Measurements from ENCODE around the gene ZNF689. TPM values are rescaled to one million over a fixed set of nuclear protein-coding genes. Genes with fewer than 3 reads are reported as not detected.

Gene ZNF689
- total and polyA plus RNA-seq, 7 donors, result 3.6 to 10.3 (median 7.9) TPM

DNA sequence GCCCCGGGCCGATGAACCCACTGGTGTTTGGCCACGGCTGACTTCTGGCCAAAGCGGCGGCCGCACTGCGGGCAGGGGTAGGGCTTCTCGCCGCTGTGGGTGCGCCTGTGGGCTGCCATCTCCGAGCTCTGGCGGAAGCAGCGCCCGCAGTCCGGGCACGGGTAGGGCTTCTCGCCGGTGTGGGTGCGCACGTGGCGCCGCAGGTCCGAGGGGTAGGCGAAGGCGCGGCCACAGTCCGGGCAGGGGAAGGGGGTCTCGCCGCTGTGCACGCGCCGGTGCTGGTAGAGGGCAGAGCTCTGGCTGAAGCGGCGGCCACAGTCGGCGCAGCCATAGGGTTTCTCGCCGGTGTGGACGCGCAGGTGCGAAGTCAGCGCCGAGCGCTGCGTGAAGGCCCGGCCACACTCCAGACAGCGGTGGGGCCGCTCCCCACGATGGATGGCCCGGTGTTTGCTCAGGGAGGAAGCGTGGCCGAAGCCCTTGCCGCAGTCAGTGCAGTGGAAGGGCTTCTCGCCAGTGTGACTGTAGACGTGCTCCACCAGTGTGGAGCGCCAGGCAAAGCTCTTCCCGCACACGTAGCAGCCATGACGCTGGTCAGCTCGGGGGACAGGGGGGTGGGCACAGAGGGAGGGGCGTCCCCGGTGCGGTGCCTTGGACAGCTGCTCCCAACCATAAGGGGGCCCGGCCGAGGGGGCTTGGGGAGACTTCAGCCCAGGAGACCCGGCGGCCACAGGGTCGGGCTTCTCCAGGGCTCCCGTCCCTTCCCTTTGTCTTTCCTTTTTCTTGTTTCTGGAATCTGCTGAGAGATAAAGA, 54.7 kb downstream of the ZNF689 start:
- intact Hi-C loops (cut with DNase I), result loop anchor here (5.0 kb wide), 1 partner anchor 77 kb away; no protein-coding TSS in a partner anchor
- no peaks in the 10 kb centered on the region for H3K9me3 ChIP-seq
- no peak overlapping the region for H3K27ac ChIP-seq
- 92 to 95% methylated on average over 69 of the region's 69 CpGs for WGBS, 2 donors
- no peaks in the 10 kb centered on the region for H3K27me3 ChIP-seq
- no peak overlapping the region for H3K4me3 ChIP-seq
- peaks cover 0 to 28% (median 22%) of the 10 kb centered on the region in 4 donors for H3K4me1 ChIP-seq
- TF ChIP-seq CTCF (IDR thresholded peaks at IDR 0.05) (no peak), EP300 (IDR thresholded peaks at IDR 0.05) (no peak), POLR2AphosphoS5 (IDR thresholded peaks at IDR 0.05) (no peak), POLR2A (IDR thresholded peaks at IDR 0.05) (no peak)
- no peak for DNase-seq
- H3K36me3 ChIP-seq, result peaks cover 11 to 24% (median 13%) of the 10 kb centered on the region in 4 donors

DNA sequence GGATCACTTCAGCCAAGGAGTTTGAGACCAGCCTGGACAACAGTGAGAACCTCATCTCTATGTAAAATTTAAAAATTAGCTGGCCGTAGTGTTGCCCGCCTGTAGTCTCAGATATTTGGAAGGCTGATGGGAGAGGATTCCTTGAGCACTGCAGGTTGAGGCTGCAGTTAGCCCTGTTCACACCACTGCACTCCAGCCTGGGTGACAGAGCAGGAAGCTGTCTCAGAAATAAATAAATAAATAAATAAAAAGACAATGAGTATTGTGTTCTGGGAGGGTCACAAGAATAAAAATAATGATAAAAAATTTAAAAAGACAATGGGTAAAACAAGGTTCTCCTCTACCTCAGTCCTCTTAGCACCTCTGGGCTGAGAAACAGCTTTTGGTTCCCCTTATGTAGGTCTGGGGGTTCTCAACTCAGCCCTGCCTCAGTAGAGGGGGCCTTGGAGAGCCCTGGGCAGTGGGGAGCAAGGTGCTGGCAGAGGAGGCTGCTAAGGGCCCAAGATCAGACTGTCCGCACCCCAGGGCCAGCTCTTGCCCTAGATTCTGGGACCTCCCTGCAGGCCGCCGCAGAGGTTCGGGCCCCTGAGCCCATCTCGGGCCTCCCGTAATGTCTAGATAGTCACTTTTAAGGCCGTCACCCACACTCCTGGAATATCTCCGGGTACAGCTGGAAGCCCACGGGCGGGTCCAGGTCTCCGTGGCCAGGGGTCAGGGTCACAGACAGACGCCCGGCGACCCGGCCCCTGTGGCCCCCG, 55.5 kb downstream of the ZNF689 start:
- no peak overlapping the region for H3K4me3 ChIP-seq
- peaks cover 11 to 24% (median 13%) of the 10 kb centered on the region in 4 donors for H3K36me3 ChIP-seq
- no peaks in the 10 kb centered on the region for H3K9me3 ChIP-seq
- DNase-seq, result no peak
- intact Hi-C loops (cut with DNase I), result loop anchor here (5.0 kb wide), 1 partner anchor 78 kb away; no protein-coding TSS in a partner anchor
- no peaks in the 10 kb centered on the region for H3K27me3 ChIP-seq
- no peak for TF ChIP-seq POLR2A (IDR thresholded peaks at IDR 0.05)
- no peak for TF ChIP-seq POLR2AphosphoS5 (IDR thresholded peaks at IDR 0.05)
- no peak for TF ChIP-seq CTCF (IDR thresholded peaks at IDR 0.05)
- TF ChIP-seq EP300 (IDR thresholded peaks at IDR 0.05), result no peak
- WGBS, 2 donors, result 88 to 96% methylated on average over 18 of the region's 18 CpGs
- H3K27ac ChIP-seq, result no peak overlapping the region
- H3K4me1 ChIP-seq, result peaks cover 0 to 28% (median 22%) of the 10 kb centered on the region in 4 donors

DNA sequence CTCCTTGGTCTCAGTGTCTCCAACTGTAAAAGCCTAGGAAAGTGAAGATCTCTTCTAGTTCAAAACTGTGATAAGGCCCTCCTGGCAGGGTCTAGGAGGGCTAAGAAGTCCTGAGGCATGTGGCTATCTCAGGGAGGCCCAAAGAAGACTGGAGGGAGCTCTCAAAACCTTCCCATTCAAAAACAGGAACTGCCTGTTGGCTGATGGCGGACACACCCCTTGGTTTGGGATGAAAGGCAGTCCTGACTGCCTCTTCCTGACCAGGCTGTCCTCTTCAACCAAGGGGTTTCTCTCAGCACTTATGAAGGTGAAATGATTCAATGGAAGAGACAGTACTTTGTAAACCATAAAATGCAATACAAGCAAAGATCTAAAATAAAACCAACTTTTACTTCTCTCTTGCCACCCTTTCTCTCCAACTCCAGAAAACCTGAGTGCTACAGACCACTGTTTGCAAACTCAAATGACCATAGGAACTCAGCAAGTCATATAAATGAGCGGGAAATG, 56.7 kb downstream of the ZNF689 start:
- Histone ChIP-seq H3K36me3 (peaks cover 11 to 24% (median 13%) of the 10 kb centered on the region in 4 donors), H3K27ac (no peak overlapping the region), H3K4me3 (no peak overlapping the region), H3K4me1 (peaks cover 0 to 23% (median 18%) of the 10 kb centered on the region in 4 donors), H3K9me3 (no peaks in the 10 kb centered on the region), H3K27me3 (no peaks in the 10 kb centered on the region)
- no peak for TF ChIP-seq POLR2AphosphoS5 (IDR thresholded peaks at IDR 0.05)
- TF ChIP-seq EP300 (IDR thresholded peaks at IDR 0.05), result no peak
- no peak for TF ChIP-seq POLR2A (IDR thresholded peaks at IDR 0.05)
- TF ChIP-seq CTCF (IDR thresholded peaks at IDR 0.05), result no peak
- DNase-seq, result no peak
- intact Hi-C loops (cut with DNase I), result no loop called here
- 79 to 86% methylated on average over 2 of the region's 2 CpGs for WGBS, 2 donors

DNA sequence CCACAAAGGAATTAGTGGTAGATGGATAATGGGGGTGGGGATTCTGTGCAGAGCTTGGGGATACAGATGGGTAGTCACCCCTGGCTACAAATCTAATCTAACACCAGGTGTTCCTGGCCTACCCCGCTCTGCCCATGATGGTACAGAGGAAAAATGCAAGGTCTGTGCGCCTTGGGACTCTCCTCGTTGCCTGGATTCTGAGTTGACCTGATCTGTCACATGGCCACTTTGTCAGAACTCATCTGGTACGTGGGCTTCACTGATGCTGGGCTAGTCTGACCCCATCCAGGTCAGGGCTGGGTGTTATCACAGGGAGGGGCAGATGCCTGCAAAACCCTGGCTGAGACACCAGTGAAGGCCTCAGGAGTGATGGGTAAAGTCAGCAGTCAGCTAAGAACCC, 57.2 kb downstream of the ZNF689 start:
- Histone ChIP-seq H3K36me3 (peaks cover 11 to 24% (median 13%) of the 10 kb centered on the region in 4 donors), H3K27ac (no peak overlapping the region), H3K9me3 (no peaks in the 10 kb centered on the region), H3K27me3 (no peaks in the 10 kb centered on the region), H3K4me3 (no peak overlapping the region), H3K4me1 (peaks cover 0 to 23% (median 18%) of the 10 kb centered on the region in 4 donors)
- 90 to 93% methylated on average over 4 of the region's 4 CpGs for WGBS, 2 donors
- intact Hi-C loops (cut with DNase I), result no loop called here
- no peak for DNase-seq
- TF ChIP-seq POLR2A (IDR thresholded peaks at IDR 0.05) (no peak), EP300 (IDR thresholded peaks at IDR 0.05) (no peak), CTCF (IDR thresholded peaks at IDR 0.05) (no peak), POLR2AphosphoS5 (IDR thresholded peaks at IDR 0.05) (no peak)

Small RNA genes lying within 50 kb of the gene (small RNA-seq; reads per million reads assigned to genes)
- 0 reads per million in 3 donors for gene AC093249.1
- gene AC093249.4, result 0 reads per million in 3 donors

Other genes with a start within 250 kb of the ZNF689 start
- 10 to 100 TPM; 14.5 to 25.2 (median 19.2) TPM for gene TBC1D10B, start 239.9 kb downstream of the ZNF689 start, total RNA-seq
- 10 to 100 TPM; 24.6 to 38.3 (median 25.0) TPM for gene TBC1D10B, start 239.9 kb downstream of the ZNF689 start, polyA plus RNA-seq
- gene MYL11, start 235.6 kb downstream of the ZNF689 start, total RNA-seq, result not detected
- not detected for gene MYL11, start 235.6 kb downstream of the ZNF689 start, polyA plus RNA-seq
- gene SEPTIN1, start 227.8 kb downstream of the ZNF689 start, total RNA-seq, result 1 to 10 TPM in 3 of 4 donors, under 1 TPM in 1; 0.82 to 5.8 (median 1.9) TPM
- 10 to 100 TPM in 1 of 3 donors, 1 to 10 TPM in 2; 1.2 to 46.6 (median 2.4) TPM for gene SEPTIN1, start 227.8 kb downstream of the ZNF689 start, polyA plus RNA-seq
- gene ZNF48, start 215.0 kb downstream of the ZNF689 start, total RNA-seq, result 10 to 100 TPM in 3 of 4 donors, 1 to 10 TPM in 1; 8.1 to 12.8 (median 11.4) TPM
- gene ZNF48, start 215.0 kb downstream of the ZNF689 start, polyA plus RNA-seq, result 1 to 10 TPM; 2.4 to 5.9 (median 2.8) TPM
- gene ZNF771, start 202.8 kb downstream of the ZNF689 start, total RNA-seq, result 10 to 100 TPM; 17.4 to 30.7 (median 20.3) TPM
- 1 to 10 TPM; 2.5 to 5.2 (median 3.0) TPM for gene ZNF771, start 202.8 kb downstream of the ZNF689 start, polyA plus RNA-seq
- gene DCTPP1, start 180.4 kb downstream of the ZNF689 start, total RNA-seq, result 10 to 100 TPM; 10.5 to 19.9 (median 16.5) TPM
- 100 to 1,000 TPM; 140 to 175 (median 156) TPM for gene DCTPP1, start 180.4 kb downstream of the ZNF689 start, polyA plus RNA-seq
- 10 to 100 TPM; 25.0 to 32.3 (median 25.3) TPM for gene SEPHS2, start 164.5 kb downstream of the ZNF689 start, total RNA-seq
- 100 to 1,000 TPM in 2 of 3 donors, 10 to 100 TPM in 1; 80.5 to 213 (median 175) TPM for gene SEPHS2, start 164.5 kb downstream of the ZNF689 start, polyA plus RNA-seq
- gene ITGAL, start 137.6 kb downstream of the ZNF689 start, total RNA-seq, result 1 to 10 TPM; 1.1 to 3.8 (median 2.6) TPM
- 10 to 100 TPM in 1 of 3 donors, 1 to 10 TPM in 1, under 1 TPM in 1; 0.60 to 20.7 (median 2.8) TPM for gene ITGAL, start 137.6 kb downstream of the ZNF689 start, polyA plus RNA-seq
- 10 to 100 TPM; 32.4 to 55.9 (median 42.7) TPM for gene ZNF768, start 83.8 kb downstream of the ZNF689 start, total RNA-seq
- 10 to 100 TPM; 46.2 to 61.0 (median 54.8) TPM for gene ZNF768, start 83.8 kb downstream of the ZNF689 start, polyA plus RNA-seq
- 10 to 100 TPM; 10.3 to 15.5 (median 13.1) TPM for gene ZNF747, start 75.5 kb downstream of the ZNF689 start, total RNA-seq
- gene ZNF747, start 75.5 kb downstream of the ZNF689 start, polyA plus RNA-seq, result 10 to 100 TPM in 1 of 3 donors, 1 to 10 TPM in 2; 6.0 to 12.0 (median 8.3) TPM
- gene ZNF764, start 52.0 kb downstream of the ZNF689 start, total RNA-seq, result 1 to 10 TPM; 6.1 to 8.6 (median 8.1) TPM
- gene ZNF764, start 52.0 kb downstream of the ZNF689 start, polyA plus RNA-seq, result 1 to 10 TPM; 3.5 to 7.7 (median 4.8) TPM
- gene ZNF688, start 38.7 kb downstream of the ZNF689 start, total RNA-seq, result 10 to 100 TPM; 21.9 to 32.8 (median 25.4) TPM
- gene ZNF688, start 38.7 kb downstream of the ZNF689 start, polyA plus RNA-seq, result 10 to 100 TPM; 16.7 to 22.8 (median 18.0) TPM
- gene ZNF785, start 24.7 kb downstream of the ZNF689 start, total RNA-seq, result 10 to 100 TPM in 1 of 4 donors, 1 to 10 TPM in 3; 5.9 to 19.9 (median 7.9) TPM
- 1 to 10 TPM in 2 of 3 donors, under 1 TPM in 1; 0.92 to 9.5 (median 2.4) TPM for gene ZNF785, start 24.7 kb downstream of the ZNF689 start, polyA plus RNA-seq
- gene PRR14, start 40.6 kb upstream of the ZNF689 start, total RNA-seq, result 10 to 100 TPM; 20.8 to 37.5 (median 29.4) TPM
- gene PRR14, start 40.6 kb upstream of the ZNF689 start, polyA plus RNA-seq, result 10 to 100 TPM; 28.8 to 51.4 (median 38.4) TPM
- gene FBRS, start 48.0 kb upstream of the ZNF689 start, total RNA-seq, result 10 to 100 TPM; 12.5 to 29.6 (median 22.7) TPM
- 10 to 100 TPM; 26.4 to 61.6 (median 30.0) TPM for gene FBRS, start 48.0 kb upstream of the ZNF689 start, polyA plus RNA-seq
- gene SRCAP, start 88.8 kb upstream of the ZNF689 start, total RNA-seq, result 10 to 100 TPM; 13.2 to 39.1 (median 23.4) TPM
- gene SRCAP, start 88.8 kb upstream of the ZNF689 start, polyA plus RNA-seq, result 10 to 100 TPM in 1 of 3 donors, 1 to 10 TPM in 2; 2.4 to 37.3 (median 9.0) TPM
- gene PHKG2, start 138.0 kb upstream of the ZNF689 start, total RNA-seq, result 10 to 100 TPM; 20.1 to 28.5 (median 23.7) TPM
- gene PHKG2, start 138.0 kb upstream of the ZNF689 start, polyA plus RNA-seq, result 10 to 100 TPM; 19.2 to 45.0 (median 23.8) TPM
- gene CFAP119, start 151.7 kb upstream of the ZNF689 start, total RNA-seq, result 1 to 10 TPM in 3 of 4 donors, under 1 TPM in 1; 0.82 to 2.8 (median 1.7) TPM
- gene CFAP119, start 151.7 kb upstream of the ZNF689 start, polyA plus RNA-seq, result 10 to 100 TPM in 1 of 3 donors, 1 to 10 TPM in 1, not detected in 1; 3.7 to 11.9 TPM
- gene RNF40, start 151.9 kb upstream of the ZNF689 start, total RNA-seq, result 10 to 100 TPM; 48.1 to 53.9 (median 49.6) TPM
- 10 to 100 TPM; 34.8 to 79.3 (median 48.6) TPM for gene RNF40, start 151.9 kb upstream of the ZNF689 start, polyA plus RNA-seq
- 10 to 100 TPM in 2 of 4 donors, 1 to 10 TPM in 2; 8.4 to 12.1 (median 10.3) TPM for gene ZNF629, start 176.8 kb upstream of the ZNF689 start, total RNA-seq
- 1 to 10 TPM; 3.0 to 6.9 (median 3.5) TPM for gene ZNF629, start 176.8 kb upstream of the ZNF689 start, polyA plus RNA-seq

Data from sigmoid colon (tissue), 7 donors.